C4-2B (cell line): ENCODE results near the gene EPS15.

Experiments used
- CTCF ChIP-seq: fragments of 450-650 bp; conservative IDR thresholded peaks from 2 replicates; pipeline ENCODE4 v1.5.1; 2017; ENCODE audit warnings: mild to moderate bottlenecking
- ZFX ChIP-seq: fragments of 450-650 bp; IDR thresholded peaks from 2 replicates; pipeline ENCODE4 v1.6.1; 2017

GRCh38 chr1:51444096-51444495, 75.0 kb downstream of the EPS15 start:
- TF ChIP-seq CTCF (no peak), ZFX (no peak)
